HL-60 (cell line): ENCODE results near the gene ANAPC2.

Experiments
- CTCF ChIP-seq: IDR thresholded peaks from one replicate; pipeline ENCODE4 v1.5.1; 2011; ENCODE audit warnings: low read length, control low read depth, inconsistent platforms; ENCODE audit not compliant: insufficient read depth
- SPI1 ChIP-seq: IDR thresholded peaks from 2 replicates; pipeline ENCODE4 v1.6.1; 2012; ENCODE audit warnings: low read depth, mild to moderate bottlenecking, borderline replicate concordance

- no peak for TF ChIP-seq CTCF
- TF ChIP-seq SPI1: no peak
Observed at GRCh38 chr9:137147091-137147792, 41.1 kb downstream of the ANAPC2 start.
